ENCODE results near the gene CRY1.
"Not testable (repeated sequence)": the region's sequence is repeated elsewhere in the genome, so short reads cannot be mapped to it uniquely, and the experiment has no call there.

Gene CRY1

DNA sequence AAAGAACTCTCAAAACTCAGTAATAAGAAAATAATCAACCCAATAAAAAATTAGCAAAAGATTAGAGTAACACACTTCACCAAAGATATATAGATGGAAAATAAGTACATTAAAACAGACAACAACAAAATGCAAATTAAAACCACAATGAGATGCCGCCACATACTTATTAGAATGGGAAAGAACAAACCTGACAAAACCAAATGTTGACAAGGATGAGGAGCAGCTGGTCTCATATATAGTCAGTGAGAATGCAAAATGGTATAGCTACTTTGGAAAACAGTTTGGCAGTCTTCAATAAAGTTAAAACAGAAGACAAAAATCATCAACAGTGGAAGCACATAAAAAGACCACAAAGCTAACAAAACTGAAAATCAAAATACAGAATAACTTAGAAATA is 29.1 kb downstream of the CRY1 start:
- DNase-seq (ENCODE audit: low read depth): no peak

DNA sequence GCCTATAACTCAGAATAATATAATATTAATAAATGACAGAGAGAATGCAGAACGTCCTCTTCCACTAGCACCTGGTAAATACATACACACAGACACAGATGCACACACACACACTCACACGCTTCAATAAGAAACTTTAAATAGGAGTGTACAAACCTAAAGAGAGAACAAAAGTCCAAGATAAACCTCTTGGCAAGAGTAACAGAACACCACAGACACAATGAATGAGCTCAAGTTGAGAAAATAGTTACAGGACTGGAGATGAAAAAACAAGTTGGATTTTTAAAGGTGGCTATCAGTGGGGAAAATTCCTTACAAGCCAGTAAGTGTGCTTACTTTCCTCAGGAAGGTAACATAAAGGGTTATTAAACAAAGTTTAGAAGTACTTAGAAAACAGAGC is 35.2 kb downstream of the CRY1 start:
- DNase-seq (ENCODE audit: low read depth): no peak

DNA sequence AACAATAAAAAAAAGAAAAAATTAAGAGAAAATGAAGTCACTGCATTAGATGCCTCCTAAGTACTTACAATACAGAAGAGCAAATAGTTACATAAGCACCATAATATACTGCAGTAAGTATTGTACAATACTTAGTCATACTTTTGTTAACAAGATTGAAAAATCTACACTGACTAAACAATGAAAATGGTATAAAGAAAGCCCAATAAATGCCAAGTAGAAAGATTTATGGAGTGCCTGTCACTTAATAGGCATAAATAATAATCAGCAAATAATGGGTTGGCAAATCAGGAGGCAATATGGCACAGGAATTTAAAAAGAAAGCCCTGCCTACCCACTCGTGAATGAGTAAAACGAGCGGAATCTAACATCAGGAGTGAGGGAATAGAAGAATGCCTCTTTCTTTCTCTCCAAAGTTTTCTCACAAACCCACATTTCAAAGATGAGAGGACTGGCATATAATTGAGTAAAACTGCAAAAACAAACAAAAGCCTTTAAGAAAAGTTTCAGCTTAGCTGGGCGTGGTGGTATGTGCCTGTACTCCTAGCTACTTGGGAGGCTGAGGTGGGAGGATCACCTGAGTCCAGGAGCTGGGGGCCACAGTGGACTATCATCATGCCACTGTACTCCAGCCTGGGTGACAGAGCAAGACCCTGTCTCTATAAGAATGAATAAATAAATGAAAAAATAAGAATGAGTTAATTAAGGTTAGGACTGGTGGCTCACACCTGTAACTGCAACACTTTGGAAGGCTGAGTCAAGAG is 36.1 kb downstream of the CRY1 start:
- DNase-seq (ENCODE audit: low read depth): no peak

GRCh38 chr12:107053709-107054108 is 39.6 kb downstream of the CRY1 start:
- DNase-seq (ENCODE audit: low read depth): no peak

DNA sequence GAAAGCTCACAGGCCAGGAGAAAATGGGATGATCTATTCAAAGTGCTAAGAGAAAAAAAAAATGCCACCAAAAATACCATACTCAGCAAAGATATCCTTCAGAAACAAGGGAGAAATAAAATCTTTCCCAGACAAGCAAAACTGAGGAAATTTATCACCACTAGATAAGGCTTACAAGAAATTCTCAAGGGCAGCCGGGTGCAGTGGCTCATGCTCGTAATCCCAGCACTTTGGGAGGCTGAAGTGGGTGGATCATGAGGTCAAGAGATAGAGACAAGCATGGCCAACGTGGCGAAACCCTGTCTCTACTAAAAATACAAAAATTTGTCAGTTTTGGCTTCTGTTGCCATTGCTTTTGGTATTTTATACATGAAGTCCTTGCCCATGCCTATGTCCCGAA is 48.2 kb downstream of the CRY1 start:
- DNase-seq (ENCODE audit: low read depth): no peak

DNA sequence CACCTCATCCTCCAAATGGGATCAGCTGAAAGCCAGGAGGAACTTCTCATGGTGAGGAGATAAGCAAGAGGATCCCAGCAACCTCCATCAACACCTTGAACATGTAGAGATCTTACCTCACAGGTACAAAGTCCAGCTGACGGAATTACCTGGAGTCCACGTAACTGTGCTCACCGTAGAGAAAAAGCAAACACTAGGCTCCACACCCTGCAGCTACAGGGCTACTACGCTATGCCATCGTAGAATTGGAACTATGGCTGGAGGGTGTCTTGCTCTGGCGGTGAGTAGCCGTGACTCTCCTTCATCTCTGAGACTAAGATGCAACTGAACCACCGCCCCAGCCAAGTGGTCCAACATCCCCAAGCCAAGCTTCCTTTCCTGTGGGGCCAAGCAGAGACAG is 50.5 kb downstream of the CRY1 start:
- DNase-seq (ENCODE audit: low read depth): no peak

GRCh38 chr12:107035733-107036132 is 57.6 kb downstream of the CRY1 start:
- DNase-seq (ENCODE audit: low read depth): no peak

- no peak for DNase-seq (ENCODE audit: low read depth)
Measured at GRCh38 chr12:107033758-107034739, 59.3 kb downstream of the CRY1 start.

- no peak for DNase-seq (ENCODE audit: low read depth)
Measured at GRCh38 chr12:107032266-107032665, 61.1 kb downstream of the CRY1 start.

GRCh38 chr12:107031061-107031460 is 62.3 kb downstream of the CRY1 start:
- DNase-seq (ENCODE audit: low read depth): no peak

DNA sequence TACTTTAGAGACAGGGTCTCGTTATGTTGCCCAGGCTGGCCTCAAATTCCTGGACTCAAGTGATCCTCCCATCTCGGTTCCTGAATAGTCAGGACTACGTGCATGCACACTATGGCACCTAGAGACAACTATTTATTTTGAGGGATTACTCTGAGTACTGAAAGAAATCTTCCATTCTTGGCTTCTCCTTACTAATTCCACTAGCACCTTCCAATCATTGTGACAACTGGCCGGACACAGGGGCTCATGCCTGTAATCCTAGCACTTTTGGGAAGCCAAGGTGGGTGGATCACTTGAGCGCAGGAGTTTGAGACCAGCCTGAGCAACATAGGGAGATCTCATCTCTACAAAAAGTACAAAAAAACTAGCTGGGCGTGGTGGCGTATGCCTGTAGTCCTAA is 64.3 kb downstream of the CRY1 start:
- DNase-seq (ENCODE audit: low read depth): no peak

- DNase-seq (ENCODE audit: low read depth): peak; percentile 12
Measured at GRCh38 chr12:107027636-107028053, 65.7 kb downstream of the CRY1 start.

GRCh38 chr12:107026806-107027635 is 66.3 kb downstream of the CRY1 start:
- DNase-seq (ENCODE audit: low read depth): no peak

GRCh38 chr12:107026356-107026755 is 67.0 kb downstream of the CRY1 start:
- not testable (repeated sequence) for DNase-seq (ENCODE audit: low read depth)

- DNase-seq (ENCODE audit: low read depth): no peak
Measured at GRCh38 chr12:107025671-107026070, 67.7 kb downstream of the CRY1 start.

DNA sequence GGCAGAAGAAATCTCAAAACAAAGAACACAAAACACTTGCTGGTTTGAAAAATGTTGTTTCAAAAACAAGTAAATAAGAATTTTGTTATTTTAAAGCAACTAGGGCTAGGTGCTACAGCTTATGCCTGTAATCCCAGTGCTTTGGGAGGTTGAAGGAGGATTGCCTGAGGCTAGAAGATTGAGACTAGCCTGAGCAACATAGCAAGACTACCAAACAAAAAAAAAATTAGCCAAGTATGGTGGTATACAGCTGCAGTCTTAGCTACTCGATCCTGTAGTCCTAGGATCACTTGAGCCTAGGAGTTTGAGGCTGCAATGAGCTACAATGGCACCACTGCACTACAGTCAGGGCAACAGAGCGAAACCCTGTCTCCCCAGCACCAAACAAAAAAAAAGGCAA is 73.8 kb downstream of the CRY1 start:
- DNase-seq (ENCODE audit: low read depth): no peak

- DNase-seq (ENCODE audit: low read depth): no peak
Measured at GRCh38 chr12:107017042-107017441, 76.3 kb downstream of the CRY1 start.

GRCh38 chr12:107014055-107014454 is 79.3 kb downstream of the CRY1 start:
- no peak for DNase-seq (ENCODE audit: low read depth)

DNA sequence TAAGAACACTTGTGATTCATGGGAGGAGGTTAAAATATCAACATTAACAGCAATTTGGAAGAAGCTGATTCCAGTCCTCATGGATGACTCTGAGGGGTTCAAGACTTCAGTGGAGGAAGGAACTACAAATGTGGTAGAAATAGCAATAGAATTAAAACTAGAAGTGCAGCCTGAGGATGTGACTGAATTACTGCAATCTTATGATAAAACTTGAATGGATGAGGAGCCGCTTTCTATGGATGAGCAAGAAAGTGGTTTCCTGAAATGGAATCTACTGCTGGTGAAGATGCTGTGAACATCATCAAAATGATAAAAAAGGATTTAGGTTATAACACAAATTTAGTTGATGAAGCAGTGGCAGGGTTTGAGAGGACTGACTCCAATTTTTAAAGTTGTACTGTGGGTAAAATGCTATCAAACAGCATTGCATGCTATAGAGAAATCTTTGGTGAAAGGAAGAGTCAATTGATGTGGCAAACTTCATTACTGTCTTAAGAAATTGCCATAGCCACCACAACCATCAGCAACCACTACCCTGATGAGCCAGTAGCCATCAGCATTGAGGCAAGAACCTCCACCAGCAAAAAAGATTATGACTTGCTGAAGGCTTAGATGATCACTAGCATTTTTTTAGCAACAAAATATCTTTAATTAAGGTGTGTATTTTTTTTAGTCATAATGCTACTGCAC is 80.5 kb downstream of the CRY1 start:
- DNase-seq (ENCODE audit: low read depth): no peak

DNA sequence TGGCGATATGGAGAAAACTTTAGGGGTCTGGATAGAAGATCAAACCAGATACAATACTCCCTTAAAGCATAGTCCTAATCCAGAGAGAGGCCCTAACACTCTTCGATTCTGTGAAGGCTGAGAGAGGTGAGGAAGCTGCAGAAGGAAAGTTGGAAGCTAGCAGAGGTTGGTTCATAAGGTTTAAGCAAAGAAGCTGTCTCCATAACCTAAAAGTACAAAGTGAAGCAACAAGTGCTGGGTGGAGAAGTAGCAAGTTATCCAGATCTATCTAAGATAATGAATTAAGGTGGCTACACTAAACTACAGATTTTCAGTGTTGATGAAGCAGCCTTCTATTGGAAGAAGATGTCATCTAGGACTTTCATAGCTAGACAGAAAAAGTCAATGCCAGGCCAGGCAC is 81.8 kb downstream of the CRY1 start:
- DNase-seq (ENCODE audit: low read depth): no peak

GRCh38 chr12:107007411-107007810 is 85.9 kb downstream of the CRY1 start:
- no peak for DNase-seq (ENCODE audit: low read depth)
